K562 (cell line): Measurements from ENCODE around the gene NDST1. TPM values are rescaled to one million over a fixed set of nuclear protein-coding genes. Genes with fewer than 3 reads are reported as not detected.
A peak's percentile ranks its signal among the peaks of the same experiment; 100 is the strongest.

ENCODE experiments used
- ADNP ChIP-seq: fragments of 200-800 bp; sonication (Bioruptor generic); IDR thresholded peaks from 2 replicates; pipeline ENCODE4 v1.6.1; 2016; ENCODE audit warnings: missing genetic modification characterization, missing compliant biosample characterization
- CCAR2 ChIP-seq: fragments of 200-400 bp; formaldehyde crosslinking; IDR thresholded peaks from 2 replicates; pipeline ENCODE4 v1.6.1; 2017; ENCODE audit warnings: mild to moderate bottlenecking, low read depth, low read length
- ILF3 ChIP-seq: fragments of 450-650 bp; IDR thresholded peaks from 2 replicates; pipeline ENCODE4 v1.6.1; 2018; ENCODE audit warnings: antibody characterized with exemption, mild to moderate bottlenecking, moderate library complexity, borderline replicate concordance
- MAFG ChIP-seq: fragments of 450-650 bp; conservative IDR thresholded peaks from 2 replicates; pipeline ENCODE4 v1.6.1; 2016; ENCODE audit warnings: missing genetic modification characterization, missing compliant biosample characterization
- MYBL2 ChIP-seq, 2 experiments: fragments of 450-650 bp in 1 of 2; sonication (generic) in 1 of 2; formaldehyde crosslinking in 1 of 2; IDR thresholded peaks; 2 replicates each; pipeline versions ENCODE4 v1.6.1 to v1.8.1; 2017 to 2022; ENCODE audit warnings: borderline replicate concordance in 1 of 2, inconsistent platforms in 1 of 2, low read depth in 1 of 2, mild to moderate bottlenecking in 1 of 2, missing genetic modification reagents in 1 of 2, moderate library complexity in 1 of 2
- NFIC ChIP-seq: fragments of 450-650 bp; IDR thresholded peaks from 2 replicates; pipeline ENCODE4 v1.6.1; 2017; ENCODE audit warnings: mild to moderate bottlenecking, inconsistent platforms
- PHF20 ChIP-seq: fragments of 450-650 bp; IDR thresholded peaks from 2 replicates; pipeline ENCODE4 v1.6.1; 2018; ENCODE audit not compliant: partially characterized antibody
- PRPF4 ChIP-seq: fragments of 200-400 bp; formaldehyde crosslinking; IDR thresholded peaks from one replicate; pipeline ENCODE4 v1.6.1; 2017; ENCODE audit warnings: low read length, low read depth, mild to moderate bottlenecking; ENCODE audit not compliant: insufficient read depth, poor library complexity, severe bottlenecking
- RCOR1 ChIP-seq, 2 experiments: IDR thresholded peaks; 2 replicates each; pipeline ENCODE4 v1.6.1; 2012; ENCODE audit warnings: low read depth in 2 of 2, low read length in 2 of 2, borderline replicate concordance in 1 of 2, improper control_type of control experiment in 1 of 2
- SRSF7 ChIP-seq: fragments of 200-400 bp; formaldehyde crosslinking; optimal IDR thresholded peaks from 2 replicates; pipeline ENCODE3; 2017; ENCODE audit warnings: mild to moderate bottlenecking, low read depth, low read length
- TGIF2 ChIP-seq: sonication (generic); formaldehyde crosslinking; IDR thresholded peaks from 2 replicates; pipeline ENCODE4 v1.8.1; 2022; ENCODE audit warnings: mild to moderate bottlenecking, missing genetic modification reagents, moderate library complexity
- ZNF785 ChIP-seq: fragments of 250-450 bp; sonication (Bioruptor Pico); IDR thresholded peaks from 2 replicates; pipeline ENCODE4 v1.4.0; 2020; ENCODE audit warnings: mild to moderate bottlenecking
- polyA plus RNA-seq, 8 experiments: library from polyadenylated mRNA; depleted of rRNA in 4 of 8; stranded (reverse) in 5 of 8; unstranded in 3 of 8; fragments of >200 nt; fragmentation: Nextera tagmentation in 2 of 8; fragmentation: Illumina TruSeq in 1 of 8; extraction: Ambion mirVana in 2 of 8; extraction: Trizol in 1 of 8; gene quantifications; 2 replicates each; pipeline versions ENCODE4 v1.2.1 to v1.2.3, GENCODE V29; 2011 to 2014; ENCODE audit warnings: inconsistent platforms in 1 of 8, missing spikeins in 1 of 8
- total RNA-seq, 7 experiments: library from RNA; depleted of rRNA in 6 of 7; stranded (reverse); fragments of >200 nt in 6 of 7; fragmentation: Illumina TruSeq in 2 of 7; extraction: Trizol in 2 of 7; gene quantifications; 2 replicates each; pipeline versions ENCODE4 v1.2.1 to v1.2.3, GENCODE V29; 2011 to 2021; ENCODE audit warnings: low replicate concordance in 1 of 7
- TF ChIP-seq, protein P1 (sequence below): fragments of 250-450 bp; sonication (Bioruptor Pico); IDR thresholded peaks from 2 replicates; pipeline ENCODE4 v1.5.0; 2020; ENCODE audit warnings: mild to moderate bottlenecking
- TF ChIP-seq, protein P2 (sequence below): fragments of 200-600 bp; sonication (generic); IDR thresholded peaks from one replicate; pipeline ENCODE4 v1.6.1; 2012; ENCODE audit warnings: mild to moderate bottlenecking, low read depth, low read length, inconsistent platforms

The NDST1 gene
- total and polyA plus RNA-seq, 9 of the 15 experiments (the other 6 are each of a cell fraction or from before 2014, with no cell fraction given), result 0.38 to 47.9 (median 9.9) TPM

DNA sequence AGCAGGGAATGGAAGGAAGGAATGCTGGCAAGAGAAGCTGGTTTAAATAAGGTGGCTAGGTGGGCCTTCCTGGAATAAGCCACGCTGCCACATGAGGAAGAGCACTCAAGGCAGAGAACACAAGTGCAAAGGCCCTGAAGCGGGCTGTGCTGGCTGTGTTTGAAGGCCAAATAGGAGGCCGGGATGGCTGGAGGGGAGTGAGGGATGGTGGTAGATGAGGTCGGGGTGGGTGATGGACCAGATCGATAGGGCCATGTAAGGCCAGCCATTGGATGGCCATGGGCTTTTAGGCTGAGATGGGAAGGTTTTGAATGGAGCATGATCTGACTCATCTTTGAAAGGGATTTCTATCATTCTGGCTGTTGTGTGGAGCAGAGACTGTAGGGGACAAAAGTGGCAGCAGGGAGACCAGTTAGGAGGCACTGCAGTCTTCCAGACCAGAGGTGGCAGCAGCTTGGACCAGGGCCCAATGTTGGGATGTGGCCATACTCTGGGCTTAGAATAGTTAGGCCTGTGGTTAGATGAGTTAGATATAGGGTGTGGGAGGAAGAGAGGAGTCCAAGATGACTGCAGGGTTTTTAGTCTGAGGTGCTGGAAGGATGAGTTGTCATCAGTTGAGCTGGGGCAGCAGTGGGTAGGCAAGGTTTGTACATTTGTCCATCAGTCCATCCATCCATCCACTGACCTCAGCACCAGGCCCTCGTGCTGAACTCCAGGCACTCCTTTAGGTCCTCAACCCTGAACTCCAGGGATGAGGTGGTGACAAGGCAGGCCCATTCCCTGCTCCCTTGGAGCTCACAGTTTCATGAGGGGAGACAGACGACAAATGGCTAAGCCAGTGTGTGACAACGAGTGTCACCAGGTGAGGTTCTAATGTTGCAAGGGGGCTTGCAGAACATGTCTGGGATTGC, 30.3 kb downstream of the NDST1 start (continued):
- TF ChIP-seq, protein P1, sequence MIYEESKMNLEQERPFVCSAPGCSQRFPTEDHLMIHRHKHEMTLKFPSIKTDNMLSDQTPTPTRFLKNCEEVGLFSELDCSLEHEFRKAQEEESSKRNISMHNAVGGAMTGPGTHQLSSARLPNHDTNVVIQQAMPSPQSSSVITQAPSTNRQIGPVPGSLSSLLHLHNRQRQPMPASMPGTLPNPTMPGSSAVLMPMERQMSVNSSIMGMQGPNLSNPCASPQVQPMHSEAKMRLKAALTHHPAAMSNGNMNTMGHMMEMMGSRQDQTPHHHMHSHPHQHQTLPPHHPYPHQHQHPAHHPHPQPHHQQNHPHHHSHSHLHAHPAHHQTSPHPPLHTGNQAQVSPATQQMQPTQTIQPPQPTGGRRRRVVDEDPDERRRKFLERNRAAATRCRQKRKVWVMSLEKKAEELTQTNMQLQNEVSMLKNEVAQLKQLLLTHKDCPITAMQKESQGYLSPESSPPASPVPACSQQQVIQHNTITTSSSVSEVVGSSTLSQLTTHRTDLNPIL (CRISPR knock-in tag), result no peak
- TF ChIP-seq ILF3 (no peak), MAFG (tag) (no peak), MYBL2 (IDR thresholded peaks at IDR 0.05; ENCODE audit: low read depth) (no peak), MYBL2 (CRISPR knock-in tag; IDR thresholded peaks at IDR 0.05; ENCODE audit: borderline replicate concordance) (no peak), RCOR1 (IDR thresholded peaks at IDR 0.05; ENCODE audit: borderline replicate concordance in 1 of 2, low read depth in 2 of 2, low read length in 2 of 2) (peak in 1 of 2 experiments; percentile 37; a peak in 1 of 4 replicates), ZNF785 (CRISPR knock-in tag) (no peak), SRSF7 (no peak), CCAR2 (no peak), PRPF4 (no peak), PHF20 (no peak), NFIC (peak; percentile 59), TGIF2 (CRISPR knock-in tag) (no peak), ADNP (tag) (no peak)
- TF ChIP-seq, protein P2, sequence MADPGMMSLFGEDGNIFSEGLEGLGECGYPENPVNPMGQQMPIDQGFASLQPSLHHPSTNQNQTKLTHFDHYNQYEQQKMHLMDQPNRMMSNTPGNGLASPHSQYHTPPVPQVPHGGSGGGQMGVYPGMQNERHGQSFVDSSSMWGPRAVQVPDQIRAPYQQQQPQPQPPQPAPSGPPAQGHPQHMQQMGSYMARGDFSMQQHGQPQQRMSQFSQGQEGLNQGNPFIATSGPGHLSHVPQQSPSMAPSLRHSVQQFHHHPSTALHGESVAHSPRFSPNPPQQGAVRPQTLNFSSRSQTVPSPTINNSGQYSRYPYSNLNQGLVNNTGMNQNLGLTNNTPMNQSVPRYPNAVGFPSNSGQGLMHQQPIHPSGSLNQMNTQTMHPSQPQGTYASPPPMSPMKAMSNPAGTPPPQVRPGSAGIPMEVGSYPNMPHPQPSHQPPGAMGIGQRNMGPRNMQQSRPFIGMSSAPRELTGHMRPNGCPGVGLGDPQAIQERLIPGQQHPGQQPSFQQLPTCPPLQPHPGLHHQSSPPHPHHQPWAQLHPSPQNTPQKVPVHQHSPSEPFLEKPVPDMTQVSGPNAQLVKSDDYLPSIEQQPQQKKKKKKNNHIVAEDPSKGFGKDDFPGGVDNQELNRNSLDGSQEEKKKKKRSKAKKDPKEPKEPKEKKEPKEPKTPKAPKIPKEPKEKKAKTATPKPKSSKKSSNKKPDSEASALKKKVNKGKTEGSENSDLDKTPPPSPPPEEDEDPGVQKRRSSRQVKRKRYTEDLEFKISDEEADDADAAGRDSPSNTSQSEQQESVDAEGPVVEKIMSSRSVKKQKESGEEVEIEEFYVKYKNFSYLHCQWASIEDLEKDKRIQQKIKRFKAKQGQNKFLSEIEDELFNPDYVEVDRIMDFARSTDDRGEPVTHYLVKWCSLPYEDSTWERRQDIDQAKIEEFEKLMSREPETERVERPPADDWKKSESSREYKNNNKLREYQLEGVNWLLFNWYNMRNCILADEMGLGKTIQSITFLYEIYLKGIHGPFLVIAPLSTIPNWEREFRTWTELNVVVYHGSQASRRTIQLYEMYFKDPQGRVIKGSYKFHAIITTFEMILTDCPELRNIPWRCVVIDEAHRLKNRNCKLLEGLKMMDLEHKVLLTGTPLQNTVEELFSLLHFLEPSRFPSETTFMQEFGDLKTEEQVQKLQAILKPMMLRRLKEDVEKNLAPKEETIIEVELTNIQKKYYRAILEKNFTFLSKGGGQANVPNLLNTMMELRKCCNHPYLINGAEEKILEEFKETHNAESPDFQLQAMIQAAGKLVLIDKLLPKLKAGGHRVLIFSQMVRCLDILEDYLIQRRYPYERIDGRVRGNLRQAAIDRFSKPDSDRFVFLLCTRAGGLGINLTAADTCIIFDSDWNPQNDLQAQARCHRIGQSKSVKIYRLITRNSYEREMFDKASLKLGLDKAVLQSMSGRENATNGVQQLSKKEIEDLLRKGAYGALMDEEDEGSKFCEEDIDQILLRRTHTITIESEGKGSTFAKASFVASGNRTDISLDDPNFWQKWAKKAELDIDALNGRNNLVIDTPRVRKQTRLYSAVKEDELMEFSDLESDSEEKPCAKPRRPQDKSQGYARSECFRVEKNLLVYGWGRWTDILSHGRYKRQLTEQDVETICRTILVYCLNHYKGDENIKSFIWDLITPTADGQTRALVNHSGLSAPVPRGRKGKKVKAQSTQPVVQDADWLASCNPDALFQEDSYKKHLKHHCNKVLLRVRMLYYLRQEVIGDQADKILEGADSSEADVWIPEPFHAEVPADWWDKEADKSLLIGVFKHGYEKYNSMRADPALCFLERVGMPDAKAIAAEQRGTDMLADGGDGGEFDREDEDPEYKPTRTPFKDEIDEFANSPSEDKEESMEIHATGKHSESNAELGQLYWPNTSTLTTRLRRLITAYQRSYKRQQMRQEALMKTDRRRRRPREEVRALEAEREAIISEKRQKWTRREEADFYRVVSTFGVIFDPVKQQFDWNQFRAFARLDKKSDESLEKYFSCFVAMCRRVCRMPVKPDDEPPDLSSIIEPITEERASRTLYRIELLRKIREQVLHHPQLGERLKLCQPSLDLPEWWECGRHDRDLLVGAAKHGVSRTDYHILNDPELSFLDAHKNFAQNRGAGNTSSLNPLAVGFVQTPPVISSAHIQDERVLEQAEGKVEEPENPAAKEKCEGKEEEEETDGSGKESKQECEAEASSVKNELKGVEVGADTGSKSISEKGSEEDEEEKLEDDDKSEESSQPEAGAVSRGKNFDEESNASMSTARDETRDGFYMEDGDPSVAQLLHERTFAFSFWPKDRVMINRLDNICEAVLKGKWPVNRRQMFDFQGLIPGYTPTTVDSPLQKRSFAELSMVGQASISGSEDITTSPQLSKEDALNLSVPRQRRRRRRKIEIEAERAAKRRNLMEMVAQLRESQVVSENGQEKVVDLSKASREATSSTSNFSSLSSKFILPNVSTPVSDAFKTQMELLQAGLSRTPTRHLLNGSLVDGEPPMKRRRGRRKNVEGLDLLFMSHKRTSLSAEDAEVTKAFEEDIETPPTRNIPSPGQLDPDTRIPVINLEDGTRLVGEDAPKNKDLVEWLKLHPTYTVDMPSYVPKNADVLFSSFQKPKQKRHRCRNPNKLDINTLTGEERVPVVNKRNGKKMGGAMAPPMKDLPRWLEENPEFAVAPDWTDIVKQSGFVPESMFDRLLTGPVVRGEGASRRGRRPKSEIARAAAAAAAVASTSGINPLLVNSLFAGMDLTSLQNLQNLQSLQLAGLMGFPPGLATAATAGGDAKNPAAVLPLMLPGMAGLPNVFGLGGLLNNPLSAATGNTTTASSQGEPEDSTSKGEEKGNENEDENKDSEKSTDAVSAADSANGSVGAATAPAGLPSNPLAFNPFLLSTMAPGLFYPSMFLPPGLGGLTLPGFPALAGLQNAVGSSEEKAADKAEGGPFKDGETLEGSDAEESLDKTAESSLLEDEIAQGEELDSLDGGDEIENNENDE, result no peak
